GM21825 (cell line): ENCODE results near the gene PRXL2B.
"Not testable (repeated sequence)": the region's sequence is repeated elsewhere in the genome, so short reads cannot be mapped to it uniquely, and the experiment has no call there.

ENCODE experiments used
- ATAC-seq: cut with Tn5 transposase; IDR thresholded peaks from one replicate; pipeline ENCODE4 v1.9.1; 2021; ENCODE audit warnings: mild to moderate bottlenecking, moderate library complexity; ENCODE audit not compliant: unreplicated experiment

PRXL2B gene

GRCh38 chr1:2611031-2611501, 24.5 kb downstream of the PRXL2B start:
- ATAC-seq = no peak

GRCh38 chr1:2611621-2612437, 25.3 kb downstream of the PRXL2B start:
- ATAC-seq = no peak

GRCh38 chr1:2612591-2613365, 26.2 kb downstream of the PRXL2B start:
- ATAC-seq = no peak

- ATAC-seq = no peak
Observed at GRCh38 chr1:2614145-2614544, 27.6 kb downstream of the PRXL2B start.

GRCh38 chr1:2617971-2618470, 31.4 kb downstream of the PRXL2B start:
- no peak for ATAC-seq

GRCh38 chr1:2623571-2624337, 37.2 kb downstream of the PRXL2B start:
- no peak for ATAC-seq

- ATAC-seq = no peak
Observed at GRCh38 chr1:2624735-2625300, 38.2 kb downstream of the PRXL2B start.

GRCh38 chr1:2625311-2625710, 38.7 kb downstream of the PRXL2B start:
- no peak for ATAC-seq

- not testable (repeated sequence) for ATAC-seq
Observed at GRCh38 chr1:2625748-2626147, 39.2 kb downstream of the PRXL2B start.

GRCh38 chr1:2627746-2628145, 41.2 kb downstream of the PRXL2B start:
- no peak for ATAC-seq

- ATAC-seq = no peak
Observed at GRCh38 chr1:2628191-2628932, 41.8 kb downstream of the PRXL2B start.

GRCh38 chr1:2628933-2629626, 42.5 kb downstream of the PRXL2B start:
- ATAC-seq = no peak

GRCh38 chr1:2629627-2630497, 43.3 kb downstream of the PRXL2B start:
- ATAC-seq = no peak

- no peak for ATAC-seq
Observed at GRCh38 chr1:2630498-2631135, 44.0 kb downstream of the PRXL2B start.

GRCh38 chr1:2631136-2632050, 44.8 kb downstream of the PRXL2B start:
- ATAC-seq = no peak

GRCh38 chr1:2632051-2632430, 45.5 kb downstream of the PRXL2B start:
- no peak for ATAC-seq
